IPS-18a (cell line): ENCODE measurements around the gene ZNF487.

Experiments used
- H3K27ac ChIP-seq: one replicate; pipeline ENCODE4 v1.5.1; 2013; ENCODE audit warnings: low read length
- H3K27me3 ChIP-seq: one replicate; pipeline ENCODE4 v1.6.1; 2013; ENCODE audit warnings: mild to moderate bottlenecking, low read length; ENCODE audit not compliant: control insufficient read depth, insufficient read depth
- H3K36me3 ChIP-seq: one replicate; pipeline ENCODE4 v1.6.1; 2013; ENCODE audit warnings: low read depth, low read length; ENCODE audit not compliant: control insufficient read depth
- H3K4me1 ChIP-seq: one replicate; pipeline ENCODE4 v1.6.1; 2013; ENCODE audit warnings: low read depth, low read length; ENCODE audit not compliant: control insufficient read depth
- H3K4me3 ChIP-seq: one replicate; pipeline ENCODE4 v1.5.1; 2013; ENCODE audit warnings: low read length
- H3K9ac ChIP-seq: one replicate; pipeline ENCODE4 v1.6.1; 2013; ENCODE audit warnings: mild to moderate bottlenecking, low read length, moderate library complexity
- H3K9me3 ChIP-seq: one replicate; pipeline ENCODE4 v1.6.1; 2013; ENCODE audit warnings: low read depth, low read length; ENCODE audit not compliant: control insufficient read depth

The ZNF487 gene

DNA sequence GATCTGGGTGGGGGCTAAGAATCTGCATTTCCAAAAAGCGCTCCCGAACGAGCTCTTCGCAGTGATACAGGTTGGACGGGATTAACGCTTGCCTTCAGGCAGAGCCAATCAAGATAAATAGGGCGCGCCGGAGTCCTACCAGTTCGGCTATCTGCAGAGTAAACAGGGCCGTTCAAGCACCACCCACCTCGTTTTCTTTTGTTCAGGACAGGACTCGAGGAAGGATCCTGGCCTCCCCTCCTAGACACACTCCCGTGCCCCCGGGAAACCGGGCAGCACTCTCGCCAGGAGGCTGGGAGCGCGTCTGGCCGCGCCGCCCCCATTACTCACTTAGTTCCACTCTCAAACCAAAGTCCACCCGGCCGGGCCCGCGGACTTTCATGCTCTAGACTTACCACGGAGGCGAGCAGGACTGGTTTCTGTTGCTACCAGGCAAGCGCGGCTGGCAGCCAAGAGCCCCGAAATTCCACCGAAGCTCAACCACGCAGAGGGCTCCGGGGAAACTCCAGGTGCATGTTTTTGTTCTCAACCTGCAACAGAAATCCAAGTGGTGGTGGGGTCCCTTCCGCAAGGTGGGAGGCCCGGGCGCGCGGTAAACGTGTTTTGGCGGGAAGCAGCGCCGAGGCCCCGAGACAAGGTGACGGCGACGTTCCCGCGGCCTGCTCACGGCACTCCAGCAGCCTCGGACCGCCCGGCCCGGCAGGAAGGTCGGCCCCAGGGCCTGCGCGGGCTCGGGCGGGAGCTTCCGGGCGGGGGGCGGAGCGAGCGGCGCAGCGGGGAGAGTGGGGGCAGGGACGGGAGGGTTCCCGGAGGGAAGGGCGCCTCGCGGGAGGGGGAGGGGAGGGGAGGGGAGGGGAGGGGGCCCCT lies 40.6 kb upstream of the ZNF487 start:
- H3K36me3 ChIP-seq: peaks cover 52% of the 10 kb centered on the region
- peaks cover 26% of the 10 kb centered on the region for H3K4me1 ChIP-seq

GRCh38 chr10:43396928-43397624 lies 39.8 kb upstream of the ZNF487 start:
- H3K4me3 ChIP-seq: peak overlapping the region; percentile 53
- H3K27me3 ChIP-seq: no peaks in the 10 kb centered on the region
- peaks cover 33% of the 10 kb centered on the region for H3K4me1 ChIP-seq
- H3K36me3 ChIP-seq: peaks cover 45% of the 10 kb centered on the region
- H3K27ac ChIP-seq: peak overlapping the region; percentile 83
- no peaks in the 10 kb centered on the region for H3K9me3 ChIP-seq
- H3K9ac ChIP-seq: peak overlapping the region; percentile 98

More for the DNA sequence above, 40.6 kb upstream of the ZNF487 start:
- H3K27me3 ChIP-seq: no peaks in the 10 kb centered on the region
- peak overlapping the region; percentile 98 for H3K9ac ChIP-seq
- H3K4me3 ChIP-seq: peak overlapping the region; percentile 90
- peak overlapping the region; percentile 65 for H3K27ac ChIP-seq
- no peaks in the 10 kb centered on the region for H3K9me3 ChIP-seq

DNA sequence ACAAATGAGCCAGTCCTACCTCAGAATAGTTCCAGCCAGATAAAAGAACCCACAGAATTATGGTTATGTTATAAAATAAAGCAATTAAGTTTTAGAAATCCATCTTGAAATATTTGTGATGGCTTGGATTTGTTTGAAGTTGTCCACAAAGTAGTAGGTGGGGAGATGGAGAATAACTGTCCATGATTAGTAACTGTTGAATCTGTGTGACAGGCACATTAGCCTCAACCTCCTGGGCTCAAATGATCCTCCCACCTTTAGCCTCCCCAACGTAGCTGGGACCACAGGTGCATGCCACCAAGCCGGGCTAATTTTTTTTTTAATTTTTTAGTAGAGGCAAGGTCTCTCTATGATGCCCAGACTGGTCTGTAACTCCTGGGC lies 38.0 kb upstream of the ZNF487 start:
- H3K9ac ChIP-seq: no peak overlapping the region
- H3K27me3 ChIP-seq: no peaks in the 10 kb centered on the region
- H3K9me3 ChIP-seq: no peaks in the 10 kb centered on the region
- no peak overlapping the region for H3K27ac ChIP-seq
- H3K36me3 ChIP-seq: peaks cover 31% of the 10 kb centered on the region
- peaks cover 51% of the 10 kb centered on the region for H3K4me1 ChIP-seq
- no peak overlapping the region for H3K4me3 ChIP-seq

- Histone ChIP-seq H3K9ac (no peak overlapping the region), H3K9me3 (no peaks in the 10 kb centered on the region), H3K36me3 (peaks cover 24% of the 10 kb centered on the region), H3K27me3 (no peaks in the 10 kb centered on the region), H3K27ac (no peak overlapping the region), H3K4me3 (no peak overlapping the region), H3K4me1 (peaks cover 53% of the 10 kb centered on the region)
These were observed 37.3 kb upstream of the ZNF487 start for GRCh38 chr10:43399320-43400310.

- peaks cover 17% of the 10 kb centered on the region for H3K36me3 ChIP-seq
- H3K4me1 ChIP-seq: peaks cover 57% of the 10 kb centered on the region
- no peak overlapping the region for H3K9ac ChIP-seq
- H3K27me3 ChIP-seq: no peaks in the 10 kb centered on the region
- H3K9me3 ChIP-seq: no peaks in the 10 kb centered on the region
- H3K27ac ChIP-seq: peak overlapping the region; percentile 49
- peak overlapping the region; percentile 41 for H3K4me3 ChIP-seq
These were observed 35.3 kb upstream of the ZNF487 start for GRCh38 chr10:43401627-43402026.

DNA sequence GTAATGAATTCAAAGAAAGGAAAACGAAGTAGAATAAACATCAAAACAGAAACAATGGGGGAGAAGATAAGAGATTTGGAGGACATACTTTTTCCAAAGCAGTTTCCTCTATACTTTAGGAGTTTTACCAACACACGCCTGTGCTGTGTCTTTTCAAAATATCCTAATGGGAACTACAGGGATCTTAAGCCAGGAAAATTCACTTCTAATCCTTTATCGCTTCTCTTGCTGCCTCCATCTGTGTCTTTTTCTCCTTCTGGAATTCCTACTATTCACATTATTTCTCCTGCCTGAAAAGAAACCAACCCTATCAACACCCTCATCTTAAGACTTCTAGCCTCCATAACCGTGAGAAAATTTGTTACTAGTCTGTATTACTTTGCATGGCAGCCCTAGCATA lies 34.7 kb upstream of the ZNF487 start:
- peaks cover 17% of the 10 kb centered on the region for H3K36me3 ChIP-seq

GRCh38 chr10:43402880-43403452 lies 33.9 kb upstream of the ZNF487 start:
- no peak overlapping the region for H3K27ac ChIP-seq

More for the DNA sequence above, 34.7 kb upstream of the ZNF487 start:
- H3K4me1 ChIP-seq: peaks cover 57% of the 10 kb centered on the region
- no peak overlapping the region for H3K9ac ChIP-seq
- H3K27me3 ChIP-seq: no peaks in the 10 kb centered on the region
- H3K9me3 ChIP-seq: no peaks in the 10 kb centered on the region
- peak overlapping the region; percentile 41 for H3K4me3 ChIP-seq
- H3K27ac ChIP-seq: no peak overlapping the region

DNA sequence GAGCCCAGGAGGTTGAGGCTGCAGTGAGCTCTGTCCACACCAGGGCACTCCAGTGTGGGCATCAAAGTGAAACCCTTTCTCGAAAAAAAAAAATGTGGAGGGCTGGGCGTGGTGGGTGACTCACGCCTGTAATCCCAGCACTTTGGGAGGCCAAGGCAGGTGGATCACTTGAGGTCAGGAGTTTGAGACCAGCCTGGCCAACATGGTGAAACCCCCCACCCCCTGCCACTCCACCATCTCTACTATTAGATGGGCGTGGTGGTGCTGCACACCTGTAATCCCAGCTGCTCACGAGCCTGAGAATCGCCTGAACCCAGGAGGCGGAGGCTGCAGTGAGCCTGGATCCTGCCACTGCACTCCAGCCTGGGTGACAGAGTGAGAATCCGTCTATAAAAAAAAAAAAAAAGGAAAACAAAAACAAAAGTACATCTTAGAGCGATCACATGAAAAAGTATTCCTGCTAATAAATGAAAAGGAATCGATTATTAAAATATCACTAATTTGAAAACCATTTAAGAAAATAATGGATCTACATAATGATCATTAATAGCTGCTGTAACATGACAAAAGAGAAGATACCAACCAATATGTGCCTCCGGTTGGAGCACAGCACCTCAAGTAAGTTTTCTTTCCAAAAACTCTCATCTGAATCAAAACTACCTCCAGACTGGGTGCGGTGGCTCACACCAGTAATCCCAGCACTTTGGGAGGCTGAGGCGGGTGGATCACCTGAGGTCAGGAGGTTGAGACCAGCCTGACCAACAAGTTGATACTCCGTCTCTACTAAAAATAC lies 32.8 kb upstream of the ZNF487 start:
- Histone ChIP-seq H3K9me3 (no peaks in the 10 kb centered on the region), H3K4me3 (peak overlapping the region; percentile 21), H3K27ac (peak overlapping the region; percentile 16), H3K4me1 (peaks cover 53% of the 10 kb centered on the region), H3K9ac (no peak overlapping the region), H3K27me3 (no peaks in the 10 kb centered on the region), H3K36me3 (peaks cover 14% of the 10 kb centered on the region)

More at GRCh38 chr10:43402880-43403452, 33.9 kb upstream of the ZNF487 start:
- Histone ChIP-seq H3K27me3 (no peaks in the 10 kb centered on the region), H3K9ac (no peak overlapping the region), H3K4me1 (peaks cover 55% of the 10 kb centered on the region), H3K9me3 (no peaks in the 10 kb centered on the region), H3K4me3 (peak overlapping the region; percentile 41), H3K36me3 (peaks cover 17% of the 10 kb centered on the region)

- Histone ChIP-seq H3K9ac (no peak overlapping the region), H3K4me3 (peak overlapping the region; percentile 21)
These were observed 32.2 kb upstream of the ZNF487 start for GRCh38 chr10:43404704-43405084.

DNA sequence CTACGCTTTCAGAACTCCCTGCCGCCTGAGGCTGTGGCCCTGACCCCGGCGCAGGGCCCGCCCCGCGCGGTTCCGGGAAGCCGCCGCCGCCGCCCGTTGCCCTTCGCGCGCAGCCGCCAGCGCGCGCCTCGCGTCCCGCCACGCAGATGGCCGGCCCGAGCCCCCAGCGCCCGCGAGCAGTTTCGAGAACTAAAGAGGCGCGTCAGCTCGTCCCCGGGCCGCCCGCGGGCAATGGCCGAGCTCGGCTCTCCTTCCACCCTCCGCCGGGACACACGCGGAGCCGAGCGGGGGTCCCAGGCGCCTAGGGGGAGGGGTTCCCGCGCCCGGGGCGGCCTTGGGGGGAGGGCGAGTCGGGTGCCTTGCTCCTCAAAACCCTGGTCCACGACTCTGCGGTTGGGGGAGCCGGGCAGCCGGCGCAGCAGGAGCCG lies 29.7 kb upstream of the ZNF487 start:
- Histone ChIP-seq H3K36me3 (peaks cover 7% of the 10 kb centered on the region), H3K27me3 (no peaks in the 10 kb centered on the region), H3K27ac (peak overlapping the region; percentile 93), H3K9me3 (no peaks in the 10 kb centered on the region), H3K4me3 (peak overlapping the region; percentile 78), H3K4me1 (peaks cover 35% of the 10 kb centered on the region), H3K9ac (peak overlapping the region; percentile 98)

More at GRCh38 chr10:43404704-43405084, 32.2 kb upstream of the ZNF487 start:
- Histone ChIP-seq H3K27me3 (no peaks in the 10 kb centered on the region), H3K4me1 (peaks cover 49% of the 10 kb centered on the region), H3K9me3 (no peaks in the 10 kb centered on the region), H3K36me3 (peaks cover 9% of the 10 kb centered on the region), H3K27ac (peak overlapping the region; percentile 16)
